ENCODE measurements around the gene FGF21.

Gene FGF21

DNA sequence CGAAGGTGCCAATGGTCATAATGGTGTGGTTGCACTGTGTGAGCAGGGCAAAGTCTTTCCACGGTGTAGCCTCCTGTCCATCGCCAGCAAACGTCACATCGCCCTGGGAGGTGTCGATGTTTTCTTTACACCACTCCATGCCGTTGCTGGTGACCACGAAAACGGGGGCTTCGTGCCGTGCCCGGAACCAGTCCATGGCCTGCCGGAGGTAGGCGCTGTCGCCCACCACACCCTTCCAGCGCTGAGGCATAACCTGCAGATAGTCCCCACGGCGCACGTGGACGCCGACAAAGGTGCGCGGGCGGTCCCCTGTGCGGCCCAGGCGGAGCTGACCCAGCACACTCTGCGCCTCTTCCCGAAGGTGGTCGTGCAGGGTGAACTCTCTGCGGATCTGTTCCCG lies 5.0 kb upstream of the FGF21 start:
- H3K4me3 ChIP-seq (ENCODE audit: low read depth, low read length) = no peak overlapping the region
- TF ChIP-seq CTCF (IDR thresholded peaks at IDR 0.05; ENCODE audit: low read depth, low read length) = no peak

DNA sequence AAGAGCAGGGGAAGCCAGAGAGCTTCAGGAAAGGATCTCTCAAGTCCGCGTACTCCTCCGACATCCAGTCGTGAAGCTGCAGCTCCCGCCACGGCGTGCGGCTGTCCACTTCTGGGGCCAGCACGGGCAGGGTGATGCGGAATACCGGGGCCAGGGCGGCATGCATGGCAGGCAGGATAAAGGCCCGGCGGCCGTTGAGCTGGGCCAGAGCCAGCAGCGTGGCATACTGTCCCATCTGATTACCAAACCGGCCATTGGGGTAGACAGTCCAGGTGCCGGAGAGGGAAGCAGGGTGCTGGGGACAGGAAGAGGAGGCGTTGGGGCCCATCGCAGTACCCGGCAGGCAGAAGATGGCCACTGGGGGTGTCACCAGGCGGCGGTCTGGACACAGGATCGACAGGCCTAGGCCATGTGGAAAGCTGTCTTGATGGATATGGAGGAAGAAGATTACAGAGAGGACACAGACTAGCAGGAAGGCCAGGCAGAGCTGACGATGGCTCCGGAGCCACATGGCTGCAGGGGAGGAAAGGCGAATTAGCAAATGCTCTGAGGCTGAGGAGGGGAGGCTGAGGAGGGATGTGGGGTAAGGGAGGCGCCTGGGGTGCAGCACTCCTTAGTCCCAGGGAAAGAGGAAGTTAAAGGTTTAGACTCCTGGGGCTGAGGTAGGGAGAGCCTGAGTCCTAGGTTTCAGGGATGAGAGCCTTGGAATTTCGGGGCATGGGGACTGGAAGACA lies 4.4 kb upstream of the FGF21 start:
- TF ChIP-seq CTCF (IDR thresholded peaks at IDR 0.05; ENCODE audit: low read depth, low read length) = no peak
- H3K4me3 ChIP-seq (ENCODE audit: low read depth, low read length) = no peak overlapping the region

GRCh38 chr19:48751845-48752495 lies 3.4 kb upstream of the FGF21 start:
- peak overlapping the region; percentile 31 for H3K4me3 ChIP-seq (ENCODE audit: low read depth, low read length)

GRCh38 chr19:48752496-48753365 lies 2.6 kb upstream of the FGF21 start, which contains the start of gene FUT1:
Gene FUT1, minus strand, starts transcription at chr19:48752641. Its CDS starts 1,360 bp downstream, at chr19:48751281.
- TF ChIP-seq CTCF (IDR thresholded peaks at IDR 0.05; ENCODE audit: low read depth, low read length) = no peak
- H3K4me3 ChIP-seq (ENCODE audit: low read depth, low read length) = peak within 1 kb of the TSS; percentile 31

More at GRCh38 chr19:48751845-48752495, 3.4 kb upstream of the FGF21 start:
- TF ChIP-seq CTCF (IDR thresholded peaks at IDR 0.05; ENCODE audit: low read depth, low read length) = no peak

GRCh38 chr19:48755787-48756186 lies 463 bp downstream of the FGF21 start:
- no peak overlapping the region for H3K4me3 ChIP-seq (ENCODE audit: low read depth, low read length)
- no peak for TF ChIP-seq CTCF (IDR thresholded peaks at IDR 0.05; ENCODE audit: low read depth, low read length)

DNA sequence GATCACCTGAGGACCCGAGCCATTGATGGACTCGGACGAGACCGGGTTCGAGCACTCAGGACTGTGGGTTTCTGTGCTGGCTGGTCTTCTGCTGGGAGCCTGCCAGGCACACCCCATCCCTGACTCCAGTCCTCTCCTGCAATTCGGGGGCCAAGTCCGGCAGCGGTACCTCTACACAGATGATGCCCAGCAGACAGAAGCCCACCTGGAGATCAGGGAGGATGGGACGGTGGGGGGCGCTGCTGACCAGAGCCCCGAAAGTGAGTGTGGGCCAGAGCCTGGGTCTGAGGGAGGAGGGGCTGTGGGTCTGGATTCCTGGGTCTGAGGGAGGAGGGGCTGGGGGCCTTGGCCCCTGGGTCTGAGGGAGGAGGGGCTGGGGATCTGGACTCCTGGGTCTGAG lies 888 bp downstream of the FGF21 start:
- no peak overlapping the region for H3K4me3 ChIP-seq (ENCODE audit: low read depth, low read length)
- TF ChIP-seq CTCF (IDR thresholded peaks at IDR 0.05; ENCODE audit: low read depth, low read length) = no peak

All from WI38 (cell line).